Epithelial cell of esophagus (primary cell): ENCODE results near the gene GADD45B.
A peak's percentile ranks its signal among the peaks of the same experiment; 100 is the strongest.
"Not testable (repeated sequence)": the region's sequence is repeated elsewhere in the genome, so short reads cannot be mapped to it uniquely, and the experiment has no call there.

Experiments used
- DNase-seq: peaks from one replicate; pipeline ENCODE4 v3.0.0; 2010; ENCODE audit warnings: low read depth
- H3K4me3 ChIP-seq: 2 replicates; pipeline ENCODE4 v1.5.1; 2011; ENCODE audit warnings: mild to moderate bottlenecking, low read length, control low read depth
- CTCF ChIP-seq: IDR thresholded peaks from 2 replicates; pipeline ENCODE4 v1.5.1; 2011; ENCODE audit warnings: low read depth, mild to moderate bottlenecking, low read length, control low read depth, inconsistent platforms; ENCODE audit not compliant: insufficient read depth; ENCODE audit errors: missing control alignments

Gene GADD45B

GRCh38 chr19:2469102-2469914 is 6.6 kb upstream of the GADD45B start:
- peak; percentile 86 for DNase-seq
- no peak overlapping the region for H3K4me3 ChIP-seq
- TF ChIP-seq CTCF, result no peak

- not testable (repeated sequence) for DNase-seq, H3K4me3 ChIP-seq
These were observed 6.1 kb upstream of the GADD45B start for GRCh38 chr19:2469915-2470200.

- peak; percentile 63 for TF ChIP-seq CTCF
- peak; percentile 81 for DNase-seq
- H3K4me3 ChIP-seq, result peak overlapping the region; percentile 93
These were observed 1.5 kb upstream of the GADD45B start for GRCh38 chr19:2474232-2475017.

GRCh38 chr19:2475018-2475701 is 767 bp upstream of the GADD45B start:
- no peak for TF ChIP-seq CTCF
- DNase-seq, result peak; percentile 66
- peak overlapping the region; percentile 93 for H3K4me3 ChIP-seq

- no peak for TF ChIP-seq CTCF
- peak overlapping the region; percentile 93 for H3K4me3 ChIP-seq
- peak; percentile 44 for DNase-seq
These were observed 669 bp downstream of the GADD45B start for GRCh38 chr19:2476451-2477140.

- TF ChIP-seq CTCF, result no peak
- peak overlapping the region; percentile 93 for H3K4me3 ChIP-seq
- peak; percentile 76 for DNase-seq
These were observed 1.3 kb downstream of the GADD45B start for GRCh38 chr19:2477141-2477710.

- no peak for TF ChIP-seq CTCF
- H3K4me3 ChIP-seq, result peak overlapping the region; percentile 93
- peak; percentile 40 for DNase-seq
These were observed 1.8 kb downstream of the GADD45B start for GRCh38 chr19:2477732-2478191.
